T-helper 17 cell (primary cell): Measurements from ENCODE around the gene CFAP299. TPM values are rescaled to one million over a fixed set of nuclear protein-coding genes. Genes with fewer than 3 reads are reported as not detected.
"Not testable (repeated sequence)": the region's sequence is repeated elsewhere in the genome, so short reads cannot be mapped to it uniquely, and the experiment has no call there.

Experiments used
- ATAC-seq: fragments of 150-1000 bp; cut with Tn5 transposase; 2 replicates; pipeline ENCODE4 v1.10.0; 2021; ENCODE audit warnings: mild to moderate bottlenecking, moderate library complexity
- DNase-seq, 3 donors: peaks; one replicate each; pipeline versions ENCODE4 v3.0.0 to v3.0.0-alpha.2; 2020 to 2021
- H3K9me3 ChIP-seq: one replicate; pipeline ENCODE4 v1.7.0; 2013; ENCODE audit warnings: low read length, mild to moderate bottlenecking; ENCODE audit not compliant: control insufficient read depth, poor library complexity, severe bottlenecking
- H3K27ac Mint-ChIP-seq: one replicate; pipeline ENCODE4 v1.8.0; 2022; ENCODE audit warnings: mild to moderate bottlenecking, moderate library complexity, mixed read lengths
- H3K27me3 Mint-ChIP-seq: one replicate; pipeline ENCODE4 v1.8.0; 2022; ENCODE audit warnings: mixed read lengths
- H3K36me3 Mint-ChIP-seq: one replicate; pipeline ENCODE4 v1.8.0; 2022; ENCODE audit warnings: low read depth, mixed read lengths
- H3K4me1 Mint-ChIP-seq: one replicate; pipeline ENCODE4 v1.8.0; 2022; ENCODE audit warnings: mild to moderate bottlenecking, mixed read lengths
- H3K4me3 Mint-ChIP-seq: one replicate; pipeline ENCODE4 v1.8.0; 2022; ENCODE audit warnings: mild to moderate bottlenecking, moderate library complexity, mixed read lengths
- total RNA-seq, 4 donors: library from RNA in 2 of 4; stranded (reverse) in 2 of 4; gene quantifications; one replicate each; pipeline ENCODE4 v1.2.3 and lab custom pipeline; 2022 to 2026

Gene CFAP299
- total RNA-seq, 2 donors from 2014 or later = not detected

DNA sequence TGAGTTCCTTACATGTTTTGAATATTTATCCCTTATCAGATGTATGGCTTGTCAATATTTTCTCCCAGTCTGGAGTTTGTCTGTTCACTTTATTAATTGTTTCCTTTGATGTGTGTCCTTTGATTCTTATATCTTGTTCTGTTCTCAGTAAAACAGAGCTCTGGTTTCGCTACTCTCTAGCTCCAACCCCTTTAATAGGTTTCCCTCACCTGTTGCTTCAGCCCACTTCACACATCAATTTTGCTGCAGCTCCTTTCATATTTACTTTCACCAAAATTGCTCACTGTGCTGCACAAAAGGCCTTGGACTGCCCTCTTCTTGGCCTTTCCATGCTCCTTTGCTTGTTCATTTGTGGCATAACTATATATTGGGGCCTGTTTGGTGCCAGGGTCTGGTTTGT lies 85.1 kb downstream of the CFAP299 start:
- Mint-ChIP-seq H3K36me3 (no peaks in the 10 kb centered on the region), H3K4me1 (no peaks in the 10 kb centered on the region), H3K27me3 (no peaks in the 10 kb centered on the region), H3K27ac (no peak overlapping the region), H3K4me3 (no peak overlapping the region)
- ATAC-seq (no peak), DNase-seq (no peak)
- no peaks in the 10 kb centered on the region for H3K9me3 ChIP-seq

DNA sequence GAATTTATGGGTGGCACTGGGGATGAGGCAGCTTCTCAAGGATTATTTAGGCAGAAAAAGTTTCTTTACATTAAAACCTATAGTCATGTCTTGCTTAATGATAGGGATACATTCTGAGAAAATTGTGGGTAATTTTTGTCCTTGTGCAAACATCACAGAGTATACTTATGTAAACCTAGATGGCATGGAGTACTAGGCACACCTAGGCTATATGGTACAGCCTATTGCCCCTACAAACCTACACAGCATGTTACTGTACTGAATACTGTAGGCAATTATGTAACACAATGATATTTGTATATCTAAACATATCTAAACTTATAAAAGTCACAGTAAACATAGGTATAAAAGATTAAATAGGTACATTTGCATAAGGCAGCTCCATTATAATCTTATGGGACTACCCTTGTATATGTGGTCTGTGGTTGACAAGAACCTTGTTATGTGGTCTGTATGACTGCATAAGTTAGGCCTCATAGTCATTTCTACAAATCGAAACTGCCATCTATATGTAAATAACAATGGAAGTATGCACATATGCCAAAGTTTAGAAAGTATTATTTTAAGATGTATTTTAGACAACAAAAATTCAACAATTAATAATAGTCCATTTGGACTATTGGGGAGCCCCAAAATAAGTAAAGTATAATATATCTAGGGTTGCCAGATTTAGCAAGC lies 87.3 kb downstream of the CFAP299 start:
- peak; percentile 96 for ATAC-seq
- H3K9me3 ChIP-seq = no peaks in the 10 kb centered on the region
- H3K36me3 Mint-ChIP-seq = no peaks in the 10 kb centered on the region
- H3K27ac Mint-ChIP-seq = no peak overlapping the region
- no peaks in the 10 kb centered on the region for H3K4me1 Mint-ChIP-seq
- no peaks in the 10 kb centered on the region for H3K27me3 Mint-ChIP-seq
- no peak for DNase-seq
- no peak overlapping the region for H3K4me3 Mint-ChIP-seq

DNA sequence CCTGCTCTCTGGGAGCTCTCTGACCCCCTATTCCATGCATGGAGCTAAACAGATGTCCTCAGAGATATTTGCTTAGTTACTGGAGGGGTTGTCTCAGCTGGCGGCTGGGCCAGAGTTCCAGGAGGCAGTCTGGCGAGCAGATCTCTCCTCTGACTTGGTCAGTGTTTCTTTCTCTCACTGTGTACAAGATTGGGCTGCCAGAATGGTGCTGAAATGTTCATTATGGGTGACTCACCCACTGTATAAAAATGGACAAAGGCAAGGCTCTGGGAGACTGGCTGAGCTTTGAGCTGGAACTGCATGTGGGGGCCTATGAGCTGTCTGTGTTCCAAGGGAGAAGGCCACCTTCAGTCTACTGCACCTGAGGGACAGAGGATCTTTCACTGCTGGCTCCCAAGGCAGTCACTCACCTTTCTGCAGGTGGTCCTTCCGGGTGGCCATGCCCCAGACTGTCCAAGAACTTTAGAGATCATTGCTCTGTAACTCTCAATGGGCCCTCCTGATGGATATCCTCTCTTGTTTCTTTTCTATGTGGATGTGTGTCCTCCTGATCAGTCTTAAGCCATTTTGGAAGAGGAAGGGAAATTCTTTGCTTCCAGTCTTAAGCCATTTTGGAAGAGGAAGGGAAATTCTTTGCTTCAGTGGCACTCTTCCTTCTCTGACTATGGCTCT lies 88.2 kb downstream of the CFAP299 start:
- no peaks in the 10 kb centered on the region for H3K36me3 Mint-ChIP-seq
- H3K4me1 Mint-ChIP-seq = no peaks in the 10 kb centered on the region
- H3K27me3 Mint-ChIP-seq = no peaks in the 10 kb centered on the region
- no peak for DNase-seq
- H3K27ac Mint-ChIP-seq = no peak overlapping the region
- no peak for ATAC-seq
- H3K4me3 Mint-ChIP-seq = no peak overlapping the region
- H3K9me3 ChIP-seq = no peaks in the 10 kb centered on the region

DNA sequence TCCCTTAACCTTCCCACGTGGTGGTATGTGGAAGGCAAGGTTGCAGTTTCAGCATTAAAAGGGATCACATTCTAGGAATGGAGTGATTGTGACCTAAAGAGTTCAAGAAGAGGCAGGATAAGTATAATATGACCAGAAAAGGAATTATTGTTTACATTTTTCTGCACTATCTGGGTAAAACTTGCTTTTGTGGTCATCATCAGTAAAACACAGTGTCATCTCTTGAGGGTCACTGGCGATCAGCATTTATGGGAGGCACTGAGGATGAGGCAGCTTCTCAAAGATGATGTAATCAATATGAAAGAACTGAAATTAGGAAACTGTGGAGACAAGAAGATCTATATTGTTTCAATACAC lies 88.7 kb downstream of the CFAP299 start:
- DNase-seq (no peak), ATAC-seq (no peak)
- Mint-ChIP-seq H3K27me3 (no peaks in the 10 kb centered on the region), H3K4me3 (no peak overlapping the region), H3K27ac (no peak overlapping the region), H3K4me1 (no peaks in the 10 kb centered on the region), H3K36me3 (no peaks in the 10 kb centered on the region)
- no peaks in the 10 kb centered on the region for H3K9me3 ChIP-seq

DNA sequence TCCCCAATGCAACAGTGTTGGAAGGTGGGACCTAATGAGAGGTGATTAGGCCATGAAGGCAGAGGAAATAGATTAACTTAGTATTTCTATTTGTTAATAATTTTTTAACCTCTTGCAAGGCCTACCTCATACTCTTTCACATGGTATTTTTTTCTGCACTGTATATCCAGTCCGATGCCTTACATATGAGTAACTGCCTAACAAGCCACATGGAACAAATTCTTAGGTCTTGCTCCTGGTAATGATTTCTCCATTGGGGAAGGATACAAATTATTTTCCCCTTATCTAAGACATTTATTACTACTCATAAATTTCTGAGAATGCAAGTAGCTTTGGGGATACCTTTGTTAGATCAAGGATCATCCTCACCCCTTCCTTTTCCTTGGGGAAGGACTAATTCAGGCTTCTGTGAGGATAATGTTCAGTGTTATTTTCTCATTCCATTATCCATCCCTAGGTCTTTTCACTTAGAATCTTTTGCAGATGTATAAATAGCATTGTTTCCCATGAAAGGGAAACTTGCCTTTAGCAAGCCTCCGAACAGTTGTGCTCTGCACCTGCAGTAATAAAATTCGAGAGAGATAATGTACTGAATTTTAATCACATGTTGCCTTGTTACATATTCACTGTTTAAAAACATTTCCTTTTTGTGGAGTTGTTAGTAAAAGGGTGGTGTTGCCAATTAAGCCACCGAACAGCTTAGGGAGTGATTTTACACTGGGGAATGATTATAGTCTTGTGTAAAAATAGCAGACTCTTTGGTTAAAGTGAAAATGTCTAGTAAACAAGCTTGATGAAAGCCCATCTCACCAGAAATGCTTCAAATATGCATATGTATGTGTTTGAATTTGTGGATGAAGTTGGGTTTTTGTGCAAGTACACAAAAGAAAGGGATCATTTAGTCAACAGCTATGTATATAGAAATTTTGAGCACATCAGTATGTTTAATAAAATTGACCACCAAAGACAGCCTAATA lies 89.9 kb downstream of the CFAP299 start:
- Mint-ChIP-seq H3K27ac (no peak overlapping the region), H3K4me1 (peaks cover 2% of the 10 kb centered on the region), H3K27me3 (no peaks in the 10 kb centered on the region), H3K4me3 (no peak overlapping the region), H3K36me3 (peaks cover 2% of the 10 kb centered on the region)
- no peaks in the 10 kb centered on the region for H3K9me3 ChIP-seq
- ATAC-seq = no peak
- no peak for DNase-seq

DNA sequence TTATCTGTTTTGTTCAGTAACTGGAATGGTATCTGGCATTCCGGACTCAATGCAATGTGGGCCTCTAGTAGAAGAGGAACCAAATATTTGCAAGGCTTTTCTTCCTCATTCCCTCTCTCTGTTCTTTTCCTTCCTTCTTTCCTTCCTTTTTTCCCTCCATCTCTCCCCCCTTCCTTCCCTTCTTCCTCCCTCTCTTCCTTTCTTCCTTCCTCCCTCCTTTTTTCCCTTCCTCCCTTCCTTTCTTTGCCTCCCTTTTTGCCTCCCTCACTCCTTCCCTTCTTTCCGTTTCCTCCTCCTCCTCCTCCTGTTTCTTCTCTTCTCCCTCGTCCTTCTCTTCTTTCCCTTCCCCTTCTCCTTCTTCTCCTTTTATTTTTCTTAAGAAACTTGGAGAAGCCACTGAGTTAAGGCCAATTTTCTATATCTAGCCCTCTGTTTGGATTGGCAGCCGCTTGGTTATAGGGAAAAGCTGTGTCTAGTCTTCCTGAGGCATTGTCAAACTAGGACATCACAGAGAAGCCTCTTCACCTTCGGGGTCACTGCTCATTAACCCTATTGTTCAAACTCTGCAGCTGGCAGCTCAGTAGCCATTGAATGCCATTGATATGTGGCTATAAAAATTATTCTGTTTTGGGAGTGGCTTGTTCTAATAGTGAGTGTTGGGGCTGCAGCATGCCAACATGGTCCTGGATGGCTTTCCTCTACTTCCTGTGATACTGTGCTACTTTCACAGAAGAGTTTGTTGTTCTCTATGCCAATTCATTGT lies 95.9 kb downstream of the CFAP299 start:
- no peak overlapping the region for H3K27ac Mint-ChIP-seq
- no peaks in the 10 kb centered on the region for H3K9me3 ChIP-seq
- no peak for ATAC-seq
- no peak for DNase-seq
- peaks cover 7% of the 10 kb centered on the region for H3K4me1 Mint-ChIP-seq
- H3K36me3 Mint-ChIP-seq = peaks cover 3% of the 10 kb centered on the region
- H3K27me3 Mint-ChIP-seq = no peaks in the 10 kb centered on the region
- no peak overlapping the region for H3K4me3 Mint-ChIP-seq

DNA sequence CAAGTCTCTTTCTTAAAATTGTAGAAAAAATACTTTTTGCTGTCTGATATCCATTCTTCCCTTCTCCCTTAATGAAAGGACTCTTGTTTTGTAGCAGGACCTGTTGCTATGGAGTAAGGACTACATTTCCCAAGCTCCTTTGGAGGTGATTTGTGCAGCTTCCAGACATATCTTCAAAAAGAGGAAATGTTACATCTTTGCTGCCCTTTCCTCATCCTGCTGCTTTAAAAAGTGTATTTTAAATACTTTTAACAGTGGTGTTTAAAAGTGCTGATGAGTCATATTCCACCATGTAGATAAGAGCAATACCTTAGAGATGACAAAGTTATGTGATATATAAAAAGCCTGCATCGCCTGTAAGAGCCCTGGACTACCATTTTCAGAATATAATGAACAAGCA lies 98.7 kb downstream of the CFAP299 start:
- H3K9me3 ChIP-seq = no peaks in the 10 kb centered on the region
- H3K27ac Mint-ChIP-seq = no peak overlapping the region
- ATAC-seq = no peak
- H3K4me3 Mint-ChIP-seq = no peak overlapping the region
- H3K4me1 Mint-ChIP-seq = peaks cover 10% of the 10 kb centered on the region
- DNase-seq = no peak
- H3K27me3 Mint-ChIP-seq = no peaks in the 10 kb centered on the region
- peaks cover 3% of the 10 kb centered on the region for H3K36me3 Mint-ChIP-seq

DNA sequence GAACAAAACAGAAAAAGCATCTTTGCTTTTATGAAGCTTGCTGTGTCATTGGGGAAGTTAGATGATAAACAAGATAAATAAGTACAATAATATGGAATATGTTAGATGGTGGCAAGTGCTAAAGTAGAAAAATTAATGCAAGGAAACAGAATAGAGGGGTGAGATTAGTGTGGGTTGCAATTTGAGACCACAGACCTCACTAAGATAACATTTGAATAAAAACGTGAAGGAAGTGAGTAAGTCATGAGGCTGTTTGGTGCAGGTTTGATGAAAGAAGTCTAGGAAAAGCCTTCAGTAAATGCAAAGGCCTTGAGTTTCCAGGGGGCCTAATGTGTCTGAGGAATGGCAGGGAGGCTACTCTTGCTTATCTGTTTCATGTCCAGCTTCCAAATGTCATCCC lies 102.5 kb downstream of the CFAP299 start:
- ATAC-seq (no peak), DNase-seq (no peak)
- H3K27me3 Mint-ChIP-seq = no peaks in the 10 kb centered on the region
- H3K4me1 Mint-ChIP-seq = peaks cover 6% of the 10 kb centered on the region
- H3K36me3 Mint-ChIP-seq = peaks cover 3% of the 10 kb centered on the region
- no peaks in the 10 kb centered on the region for H3K9me3 ChIP-seq
- H3K27ac Mint-ChIP-seq = no peak overlapping the region
- H3K4me3 Mint-ChIP-seq = no peak overlapping the region

DNA sequence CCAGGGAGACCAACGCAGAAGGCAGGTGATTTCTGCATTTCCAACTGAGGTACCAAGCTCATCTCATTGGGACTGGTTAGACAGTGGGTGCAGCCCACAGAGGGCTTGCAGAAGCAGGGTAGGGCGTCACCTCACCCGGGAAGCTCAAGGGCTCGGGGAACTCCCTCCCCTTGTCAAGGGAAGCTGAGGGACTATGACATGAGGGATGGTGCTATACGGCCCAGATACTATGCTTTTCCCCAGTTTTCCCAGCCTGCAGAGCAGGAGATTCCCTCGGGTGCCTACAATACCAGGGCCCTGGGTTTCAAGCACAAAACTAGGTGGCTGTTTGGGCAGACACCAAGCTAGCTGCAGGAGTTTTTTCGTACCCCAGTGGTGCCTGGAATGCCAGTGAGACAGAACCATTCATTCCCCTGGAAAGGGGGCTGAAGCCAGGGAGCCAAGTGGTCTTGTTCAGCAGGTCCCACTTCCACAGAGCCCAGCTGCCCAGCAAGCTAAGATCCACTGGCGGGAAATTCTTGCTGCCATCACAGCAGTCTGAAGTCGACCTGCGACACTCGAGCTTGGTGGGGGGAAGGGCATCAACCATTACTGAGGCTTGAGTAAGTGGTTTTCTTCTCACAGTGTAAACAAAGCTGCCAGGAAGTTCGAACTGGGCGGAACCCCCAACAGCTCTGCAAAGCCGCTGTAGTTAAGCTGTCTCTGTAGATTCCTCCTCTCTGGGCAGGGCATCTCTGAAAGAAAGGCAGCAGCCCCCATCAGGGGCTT lies 103.9 kb downstream of the CFAP299 start:
- not testable (repeated sequence) for H3K9me3 ChIP-seq, H3K4me3 Mint-ChIP-seq, H3K27me3 Mint-ChIP-seq, H3K4me1 Mint-ChIP-seq, H3K36me3 Mint-ChIP-seq
- peak overlapping the region; percentile 30 for H3K27ac Mint-ChIP-seq
- ATAC-seq (peak; percentile 59), DNase-seq (peak in 1 of 3 donors; percentile 7)

DNA sequence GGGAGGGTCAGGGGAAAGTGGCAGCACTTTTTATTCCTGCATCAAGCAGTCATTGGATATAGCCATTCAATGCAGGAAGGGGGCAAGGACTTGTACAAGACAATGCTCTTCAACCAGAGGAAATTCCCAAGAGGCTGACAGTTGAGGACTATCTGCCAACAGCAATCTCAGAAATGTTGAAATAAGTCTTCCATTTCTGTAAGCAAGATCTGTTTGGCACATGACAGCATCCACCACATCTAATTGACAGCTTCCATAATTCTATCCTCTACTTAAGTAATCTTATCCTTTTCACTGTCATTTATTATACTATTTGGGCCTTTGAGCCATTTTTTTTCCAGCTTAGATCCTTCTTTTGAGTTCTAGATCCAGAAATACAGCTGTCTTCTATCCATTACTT lies 110.7 kb downstream of the CFAP299 start:
- Mint-ChIP-seq H3K27ac (no peak overlapping the region), H3K4me1 (no peaks in the 10 kb centered on the region), H3K36me3 (no peaks in the 10 kb centered on the region), H3K4me3 (no peak overlapping the region), H3K27me3 (no peaks in the 10 kb centered on the region)
- ATAC-seq (no peak), DNase-seq (no peak)
- no peaks in the 10 kb centered on the region for H3K9me3 ChIP-seq

DNA sequence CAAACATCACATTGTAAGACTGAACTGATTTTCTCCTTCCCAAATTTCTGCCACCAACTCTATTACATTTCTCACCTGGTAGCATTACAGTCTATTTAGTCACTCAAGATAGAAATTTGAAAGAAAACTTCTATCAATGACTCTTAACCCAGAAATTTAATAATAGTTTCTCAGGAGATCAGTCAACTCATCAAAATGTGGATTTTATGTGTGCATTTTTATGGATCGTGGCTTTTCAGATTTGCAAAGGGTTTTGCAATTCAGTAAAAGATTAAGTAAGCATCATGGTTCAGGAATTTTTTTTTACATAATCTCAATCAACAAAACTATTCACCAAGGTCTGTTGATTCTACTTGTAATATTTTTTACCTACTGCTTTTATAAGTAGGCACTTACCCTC lies 111.1 kb downstream of the CFAP299 start:
- no peaks in the 10 kb centered on the region for H3K27me3 Mint-ChIP-seq
- no peak overlapping the region for H3K27ac Mint-ChIP-seq
- H3K9me3 ChIP-seq = no peaks in the 10 kb centered on the region
- no peak overlapping the region for H3K4me3 Mint-ChIP-seq
- H3K36me3 Mint-ChIP-seq = no peaks in the 10 kb centered on the region
- ATAC-seq (no peak), DNase-seq (no peak)
- H3K4me1 Mint-ChIP-seq = no peaks in the 10 kb centered on the region

DNA sequence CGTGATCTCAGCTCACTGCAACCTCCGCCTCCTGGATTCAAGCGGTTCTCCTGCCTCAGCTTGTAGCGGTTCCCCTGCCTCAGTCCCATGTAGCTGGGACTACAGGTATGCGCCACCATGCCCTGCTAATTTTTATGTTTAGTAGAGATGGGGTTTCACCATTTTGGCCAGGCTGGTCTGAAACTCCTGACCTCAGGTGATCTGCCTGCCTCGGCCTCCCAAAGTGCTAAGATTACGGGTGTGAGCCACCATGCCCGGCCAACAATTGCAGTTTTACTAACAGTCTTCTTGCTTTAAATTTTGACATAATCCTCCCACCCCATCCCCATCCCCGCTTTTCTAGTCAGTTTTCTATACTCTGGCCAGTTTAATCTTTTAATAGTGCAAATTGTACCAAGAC lies 112.0 kb downstream of the CFAP299 start:
- ATAC-seq = no peak
- no peaks in the 10 kb centered on the region for H3K9me3 ChIP-seq
- no peak for DNase-seq
- Mint-ChIP-seq H3K4me1 (no peaks in the 10 kb centered on the region), H3K27me3 (no peaks in the 10 kb centered on the region), H3K27ac (no peak overlapping the region), H3K36me3 (no peaks in the 10 kb centered on the region), H3K4me3 (no peak overlapping the region)
